B cell (primary cell): Measurements from ENCODE around the gene SLC4A8. TPM values are rescaled to one million over a fixed set of nuclear protein-coding genes. Genes with fewer than 3 reads are reported as not detected.
A peak's percentile ranks its signal among the peaks of the same experiment; 100 is the strongest.

Source experiments
- ATAC-seq: fragments of 200-7000 bp; cut with Tn5 transposase; one replicate; pipeline ENCODE4 v1.10.0; 2021; ENCODE audit warnings: low read depth, mild to moderate bottlenecking, moderate number of reproducible peaks, moderate library complexity
- CTCF ChIA-PET: fragments of 350-600 bp; sonication (Branson Sonifier 250); formaldehyde crosslinking; loops from one replicate; lab custom pipeline; 2021; ENCODE audit warnings: antibody characterized with exemption, inconsistent platforms; lab: Charles Lee
- POLR2A ChIA-PET: fragments of 350-600 bp; sonication (Branson Sonifier 250); formaldehyde crosslinking; loops from one replicate; lab custom pipeline; 2021; ENCODE audit warnings: antibody characterized with exemption; lab: Charles Lee
- DNase-seq: peaks from one replicate; pipeline ENCODE4 v3.0.0; 2013
- H2AFZ ChIP-seq: 2 replicates; pipeline ENCODE4 v1.6.1; 2012; ENCODE audit warnings: mild to moderate bottlenecking, low read depth, low read length; ENCODE audit not compliant: insufficient read depth, poor library complexity, severe bottlenecking
- H3K27ac ChIP-seq, 2 donors: 1 replicate in 1 of 2; 2 replicates in 1 of 2; pipeline ENCODE4 v1.5.1; 2012 to 2013; ENCODE audit warnings: low read length in 2 of 2, mild to moderate bottlenecking in 2 of 2, moderate library complexity in 1 of 2
- H3K27me3 ChIP-seq, 4 experiments: fragments of 200-600 bp in 1 of 4; sonication (generic) in 1 of 4; replicated peaks in 1 of 4; 1 replicate in 2 of 4; 2 replicates in 2 of 4; pipeline versions ENCODE4 v1.6.1 to v1.7.0; 2013 to 2016; ENCODE audit warnings: low read length in 3 of 4, mild to moderate bottlenecking in 2 of 4, mixed read lengths in 1 of 4, moderate library complexity in 1 of 4; ENCODE audit not compliant: insufficient read depth in 4 of 4, control insufficient read depth in 3 of 4; ENCODE audit errors: control extremely low read depth in 1 of 4
- H3K36me3 ChIP-seq, 2 experiments: replicated peaks in 1 of 2; 1 replicate in 1 of 2; 2 replicates in 1 of 2; pipeline versions ENCODE4 v1.6.1 to v1.7.1; 2013; ENCODE audit warnings: low read length in 1 of 2; ENCODE audit not compliant: insufficient read depth in 2 of 2, control insufficient read depth in 1 of 2; ENCODE audit errors: control extremely low read depth in 1 of 2, extremely low read depth in 1 of 2
- H3K4me1 ChIP-seq, 2 donors: fragments of 200-600 bp in 1 of 2; sonication (generic) in 1 of 2; 1 replicate in 1 of 2; 2 replicates in 1 of 2; pipeline versions ENCODE4 v1.5.1 to v1.6.1; 2013 to 2017; ENCODE audit warnings: low read length in 2 of 2; ENCODE audit not compliant: control insufficient read depth in 2 of 2, insufficient read depth in 2 of 2
- H3K4me2 ChIP-seq: replicated peaks from 2 replicates; pipeline ENCODE3; 2012; ENCODE audit warnings: mild to moderate bottlenecking, low read depth, low read length; ENCODE audit not compliant: poor library complexity, severe bottlenecking
- H3K4me3 ChIP-seq, 5 experiments: fragments of 200-600 bp in 1 of 5; sonication (generic) in 1 of 5; 1 replicate in 3 of 5; 2 replicates in 2 of 5; pipeline versions ENCODE4 v1.5.1 to v1.7.0; 2011 to 2016; ENCODE audit warnings: low read length in 4 of 5, mild to moderate bottlenecking in 4 of 5, low read depth in 2 of 5, control low read depth in 1 of 5, moderate library complexity in 1 of 5; ENCODE audit not compliant: insufficient read depth in 1 of 5; ENCODE audit errors: control extremely low read depth in 1 of 5, extremely low read depth in 1 of 5
- H3K79me2 ChIP-seq: fragments of 200-600 bp; sonication (generic); one replicate; pipeline ENCODE4 v1.6.0; 2016; ENCODE audit warnings: low read length; ENCODE audit not compliant: control insufficient read depth, insufficient read depth
- H3K9ac ChIP-seq: fragments of 200-600 bp; sonication (generic); 2 replicates; pipeline ENCODE4 v1.6.1; 2017; ENCODE audit warnings: mild to moderate bottlenecking, low read length, moderate library complexity
- H3K9me3 ChIP-seq, 3 donors: one replicate each; pipeline versions ENCODE4 v1.6.1 to v1.7.1; 2013; ENCODE audit warnings: low read length in 2 of 3; ENCODE audit not compliant: control insufficient read depth in 2 of 3, insufficient read depth in 1 of 3; ENCODE audit errors: control extremely low read depth in 1 of 3
- H4K20me1 ChIP-seq: 2 replicates; pipeline ENCODE4 v1.6.0; 2012; ENCODE audit warnings: mild to moderate bottlenecking, low read length; ENCODE audit not compliant: insufficient read depth, control insufficient read depth, poor library complexity, severe bottlenecking
- H3K27ac Mint-ChIP-seq: one replicate; pipeline ENCODE4 v1.8.0; 2021; ENCODE audit warnings: mixed read lengths
- H3K27me3 Mint-ChIP-seq: one replicate; pipeline ENCODE4 v1.8.0; 2021; ENCODE audit warnings: mixed read lengths
- H3K4me1 Mint-ChIP-seq: one replicate; pipeline ENCODE4 v1.8.0; 2021; ENCODE audit warnings: mixed read lengths
- H3K4me3 Mint-ChIP-seq: one replicate; pipeline ENCODE4 v1.8.0; 2021; ENCODE audit warnings: mixed read lengths
- H3K9me3 Mint-ChIP-seq: one replicate; pipeline ENCODE4 v1.8.0; 2022; ENCODE audit warnings: mixed read lengths; ENCODE audit not compliant: insufficient read depth
- CTCF ChIP-seq: fragments of 200-600 bp; IDR thresholded peaks from one replicate; pipeline ENCODE4 v1.8.0; 2022; ENCODE audit warnings: antibody characterized with exemption, mild to moderate bottlenecking
- EZH2 ChIP-seq: IDR thresholded peaks from 2 replicates; pipeline ENCODE4 v1.6.1; 2012; ENCODE audit warnings: borderline replicate concordance, low read depth, mild to moderate bottlenecking, moderate library complexity, low read length; ENCODE audit not compliant: insufficient read depth, poor library complexity, severe bottlenecking
- WGBS: methylation state at CpG from one replicate; pipeline ENCODE4 v1.1.5; 2013; ENCODE audit warnings: missing lambda C conversion rate; ENCODE audit not compliant: insufficient coverage; 5-methylcytosine and 5-hydroxymethylcytosine counted together
- intact Hi-C: fragments of 100-400 bp; cut with micrococcal nuclease; formaldehyde crosslinking; loops from one replicate; pipeline ENCODE4 v1.10.0; 2022
- polyA plus RNA-seq: library from polyadenylated mRNA; depleted of rRNA; stranded (reverse); fragments of >200 nt; gene quantifications from 2 replicates; pipeline ENCODE4 v1.2.3, GENCODE V29; 2012
- total RNA-seq, 2 donors: library from RNA; stranded (reverse); fragments of 120-200 nt in 1 of 2; gene quantifications; 1 replicate in 1 of 2; 2 replicates in 1 of 2; pipeline versions ENCODE4 v1.2.3 to v1.2.4, GENCODE V29; 2013 to 2022

The SLC4A8 gene
- total and polyA plus RNA-seq, 2 donors (not counting 1 experiment from before 2014, with no cell fraction given) = 3.1 to 3.2 TPM

- WGBS = 90% methylated on average over 4 of the region's 5 CpGs
- H3K9me3 ChIP-seq = no peaks in the 10 kb centered on the region
- CTCF ChIA-PET = interaction anchor here (0.9 to 1.5 kb wide), 4 partner anchors 8 to 48 kb away, joined by 3 to 5 read pairs (median 3); no protein-coding TSS in a partner anchor
- no peak overlapping the region for H3K27ac ChIP-seq
- H3K4me3 ChIP-seq = no peak overlapping the region
- H3K79me2 ChIP-seq = peaks cover 21% of the 10 kb centered on the region
- intact Hi-C loops = no loop called here
- H3K4me1 Mint-ChIP-seq = peaks cover 54% of the 10 kb centered on the region
- H4K20me1 ChIP-seq = no peaks in the 10 kb centered on the region
- H2AFZ ChIP-seq = no peak overlapping the region
- H3K27ac Mint-ChIP-seq = no peak overlapping the region
- peak overlapping the region; percentile 8 for H3K4me3 Mint-ChIP-seq
- H3K4me2 ChIP-seq = no peak overlapping the region
- ATAC-seq = no peak
- H3K36me3 ChIP-seq = peaks cover 0 to 3% of the 10 kb centered on the region in 2 experiments
- H3K9me3 Mint-ChIP-seq = no peaks in the 10 kb centered on the region
- POLR2A ChIA-PET = interaction anchor here (0.7 to 1.6 kb wide), 3 partner anchors 20 to 367 kb away, joined by 3 to 6 read pairs (median 3); partner anchors contain the start of gene DAZAP2
- DNase-seq = no peak
- H3K4me1 ChIP-seq = peaks cover 49 to 59% of the 10 kb centered on the region in 2 donors
- no peak overlapping the region for H3K9ac ChIP-seq
- no peaks in the 10 kb centered on the region for H3K27me3 ChIP-seq
- no peaks in the 10 kb centered on the region for H3K27me3 Mint-ChIP-seq
- TF ChIP-seq CTCF (no peak), EZH2 (no peak)
Measured at GRCh38 chr12:51388846-51389245, 35.8 kb upstream of the SLC4A8 start.

DNA sequence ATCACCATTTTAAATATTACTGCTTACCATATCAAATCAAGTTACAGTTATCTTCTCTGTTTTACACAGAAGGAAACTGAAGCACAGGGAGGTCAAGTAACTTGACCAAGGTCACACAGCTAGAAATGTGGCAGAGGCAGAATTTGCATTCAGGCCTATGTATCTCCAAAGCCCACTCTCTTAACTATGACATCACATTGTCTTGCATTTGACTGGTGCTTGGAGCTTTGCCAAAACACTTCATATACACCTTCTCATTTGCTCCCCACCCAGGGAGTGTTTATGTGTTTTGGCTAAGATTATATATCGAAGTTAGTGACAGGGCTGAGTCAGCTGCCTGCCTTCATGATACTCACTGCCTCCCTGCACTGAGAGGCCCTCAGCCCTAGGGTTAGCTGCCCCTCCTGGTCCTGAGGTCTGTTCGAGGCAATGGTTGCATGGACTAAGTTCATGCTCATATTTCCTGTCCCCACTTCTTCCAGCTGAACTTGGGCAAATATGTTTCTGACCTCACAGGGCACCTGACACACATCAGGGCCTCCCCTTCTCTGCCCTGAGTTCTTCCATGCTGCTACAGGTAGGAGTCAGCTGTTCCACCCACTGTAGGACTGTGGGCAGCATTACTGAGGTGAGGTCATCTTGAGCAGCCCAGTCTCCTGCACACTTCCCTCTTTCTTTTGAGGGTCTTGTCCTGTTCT is 35.2 kb upstream of the SLC4A8 start:
- peaks cover 50 to 60% of the 10 kb centered on the region in 2 donors for H3K4me1 ChIP-seq
- H3K9ac ChIP-seq = no peak overlapping the region
- WGBS = 63% methylated on average over 2 of the region's 2 CpGs
- Mint-ChIP-seq H3K9me3 (no peaks in the 10 kb centered on the region), H3K4me1 (peaks cover 57% of the 10 kb centered on the region), H3K4me3 (peak overlapping the region; percentile 20), H3K27ac (no peak overlapping the region), H3K27me3 (no peaks in the 10 kb centered on the region)
- H2AFZ ChIP-seq = no peak overlapping the region
- H3K27me3 ChIP-seq = no peaks in the 10 kb centered on the region
- peak overlapping the region; percentile 6 for H3K4me2 ChIP-seq
- H3K36me3 ChIP-seq = peaks cover 0 to 3% of the 10 kb centered on the region in 2 experiments
- TF ChIP-seq EZH2 = no peak
- TF ChIP-seq CTCF = no peak
- ATAC-seq (no peak), DNase-seq (peak; percentile 39)
- H3K9me3 ChIP-seq = no peaks in the 10 kb centered on the region
- H3K79me2 ChIP-seq = peaks cover 22% of the 10 kb centered on the region
- POLR2A ChIA-PET = interaction anchor here (0.6 to 1.6 kb wide), 4 partner anchors 17 to 367 kb away, joined by 3 to 6 read pairs (median 4); partner anchors contain the start of gene DAZAP2
- intact Hi-C loops = no loop called here
- no peak overlapping the region for H3K4me3 ChIP-seq
- H4K20me1 ChIP-seq = no peaks in the 10 kb centered on the region
- CTCF ChIA-PET = interaction anchor here (0.9 to 1.5 kb wide), 4 partner anchors 8 to 49 kb away, joined by 3 to 5 read pairs (median 3); no protein-coding TSS in a partner anchor
- no peak overlapping the region for H3K27ac ChIP-seq
